ENCODE data around the gene SGF29.
"Not testable (repeated sequence)": the region's sequence is repeated elsewhere in the genome, so short reads cannot be mapped to it uniquely, and the experiment has no call there.

SGF29 gene

GRCh38 chr16:28542646-28543045 is 11.1 kb upstream of the SGF29 start:
- no peak for DNase-seq (ENCODE audit: low read depth)
- no peak for TF ChIP-seq CTCF (conservative IDR thresholded peaks at IDR 0.05; ENCODE audit: low read depth, low read length)
- no peak overlapping the region for H3K4me3 ChIP-seq (ENCODE audit: low read depth, low read length)

- DNase-seq (ENCODE audit: low read depth): peak; percentile 32
- no peak for TF ChIP-seq CTCF (conservative IDR thresholded peaks at IDR 0.05; ENCODE audit: low read depth, low read length)
- H3K4me3 ChIP-seq (ENCODE audit: low read depth, low read length): no peak overlapping the region
These were observed 10.6 kb upstream of the SGF29 start for GRCh38 chr16:28543072-28543471.

- no peak overlapping the region for H3K4me3 ChIP-seq (ENCODE audit: low read depth, low read length)
- no peak for TF ChIP-seq CTCF (conservative IDR thresholded peaks at IDR 0.05; ENCODE audit: low read depth, low read length)
These were observed 8.7 kb upstream of the SGF29 start for GRCh38 chr16:28544998-28545397.

GRCh38 chr16:28545964-28546363 is 7.8 kb upstream of the SGF29 start:
- H3K4me3 ChIP-seq (ENCODE audit: low read depth, low read length); DNase-seq (ENCODE audit: low read depth): not testable (repeated sequence)

More at GRCh38 chr16:28544998-28545397, 8.7 kb upstream of the SGF29 start:
- no peak for DNase-seq (ENCODE audit: low read depth)

GRCh38 chr16:28546626-28547025 is 7.1 kb upstream of the SGF29 start:
- no peak for DNase-seq (ENCODE audit: low read depth)
- no peak for TF ChIP-seq CTCF (conservative IDR thresholded peaks at IDR 0.05; ENCODE audit: low read depth, low read length)
- no peak overlapping the region for H3K4me3 ChIP-seq (ENCODE audit: low read depth, low read length)

- DNase-seq (ENCODE audit: low read depth): no peak
- no peak overlapping the region for H3K4me3 ChIP-seq (ENCODE audit: low read depth, low read length)
- no peak for TF ChIP-seq CTCF (conservative IDR thresholded peaks at IDR 0.05; ENCODE audit: low read depth, low read length)
These were observed 5.4 kb upstream of the SGF29 start for GRCh38 chr16:28548306-28548802.

- peak; percentile 74 for TF ChIP-seq CTCF (conservative IDR thresholded peaks at IDR 0.05; ENCODE audit: low read depth, low read length)
- no peak overlapping the region for H3K4me3 ChIP-seq (ENCODE audit: low read depth, low read length)
- peak; percentile 73 for DNase-seq (ENCODE audit: low read depth)
These were observed 4.3 kb upstream of the SGF29 start for GRCh38 chr16:28549301-28549899.
